Activated CD4-positive, alpha-beta T cell treated with anti-CD3 and anti-CD28 coated beads for 36 hours (primary cell): ENCODE results near the gene SDK1. TPM values are rescaled to one million over a fixed set of nuclear protein-coding genes. Genes with fewer than 3 reads are reported as not detected.
"Not testable (repeated sequence)": the region's sequence is repeated elsewhere in the genome, so short reads cannot be mapped to it uniquely, and the experiment has no call there.

Experiments
- ATAC-seq: fragments of 200-7000 bp; cut with Tn5 transposase; one replicate; pipeline ENCODE4 v1.10.0; 2021; ENCODE audit warnings: mild to moderate bottlenecking, moderate library complexity
- CTCF ChIA-PET: fragments of 350-600 bp; sonication (Branson Sonifier 250); formaldehyde crosslinking; loops from one replicate; lab custom pipeline; 2021; ENCODE audit warnings: antibody characterized with exemption; lab: Charles Lee
- POLR2A ChIA-PET: fragments of 350-600 bp; sonication (Branson Sonifier 250); formaldehyde crosslinking; loops from one replicate; lab custom pipeline; 2021; ENCODE audit warnings: antibody characterized with exemption, inconsistent platforms; lab: Charles Lee
- DNase-seq: peaks from one replicate; pipeline ENCODE4 v3.0.0-alpha.2; 2020
- H3K27ac Mint-ChIP-seq: one replicate; pipeline ENCODE4 v1.8.0; 2021; ENCODE audit warnings: mixed read lengths
- H3K27me3 Mint-ChIP-seq: one replicate; pipeline ENCODE4 v1.8.0; 2021; ENCODE audit warnings: mixed read lengths
- H3K36me3 Mint-ChIP-seq: one replicate; pipeline ENCODE4 v1.8.0; 2021; ENCODE audit warnings: low read depth, mixed read lengths
- H3K4me1 Mint-ChIP-seq: one replicate; pipeline ENCODE4 v1.8.0; 2021; ENCODE audit warnings: mixed read lengths
- H3K4me3 Mint-ChIP-seq: one replicate; pipeline ENCODE4 v1.8.0; 2021; ENCODE audit warnings: mild to moderate bottlenecking, moderate library complexity, mixed read lengths
- H3K9me3 Mint-ChIP-seq: one replicate; pipeline ENCODE4 v1.8.0; 2021; ENCODE audit warnings: low read depth, mixed read lengths
- intact Hi-C, 2 experiments: fragments of 100-400 bp; cut with DNase I in 1 of 2; cut with micrococcal nuclease in 1 of 2; formaldehyde crosslinking; loops; one replicate each; pipeline versions ENCODE4 v1.14.2 to v1.15.1; 2022 to 2024; cut with DNase I, micrococcal nuclease
- total RNA-seq, 2 experiments: library from RNA; stranded (reverse); gene quantifications; one replicate each; pipeline ENCODE4 v1.2.3, GENCODE V29; 2021

The SDK1 gene
- total RNA-seq, 2 experiments from 2014 or later = 1.1 to 1.9 TPM

DNA sequence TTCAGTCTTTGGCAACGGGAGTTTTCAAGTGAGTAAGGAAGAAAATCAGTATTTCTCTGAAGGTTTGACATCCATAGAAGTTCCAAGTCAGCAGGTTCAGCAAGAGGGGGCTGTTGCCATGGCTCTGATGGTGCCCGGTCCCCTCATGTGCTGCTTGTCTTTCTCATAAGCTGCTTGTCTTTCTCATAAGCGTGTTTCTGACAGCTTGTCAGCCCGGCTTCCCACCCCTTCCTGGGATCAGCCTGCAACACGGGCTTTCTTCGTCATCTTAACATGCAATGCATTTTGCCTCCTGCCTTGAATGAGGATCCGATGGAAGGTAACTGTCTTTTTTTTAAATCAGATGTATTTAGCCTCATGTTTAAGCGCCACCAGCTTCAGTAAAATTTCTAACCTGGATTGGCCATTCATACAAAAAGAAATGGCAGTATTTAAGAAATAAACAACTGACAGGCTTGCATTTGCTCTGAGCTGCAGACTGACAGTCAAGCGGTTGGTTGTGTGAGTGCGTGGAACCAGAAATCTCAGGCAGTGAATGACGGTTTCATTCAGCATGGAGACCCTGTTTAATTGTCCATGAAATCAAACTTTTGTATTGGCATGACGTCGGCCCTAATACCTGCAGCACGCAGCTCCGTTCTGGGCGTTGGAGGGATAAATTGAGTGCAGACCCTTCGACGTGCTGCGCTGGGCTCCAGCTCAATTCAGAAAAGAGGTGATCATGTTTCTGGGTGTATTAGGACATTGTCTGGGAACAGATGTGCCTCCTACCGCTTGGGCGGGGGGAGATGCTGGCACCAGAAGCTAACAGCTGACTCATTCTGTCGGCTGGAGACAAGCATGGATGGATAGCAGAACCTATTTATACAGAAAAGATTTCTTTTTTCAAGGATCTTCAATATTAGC lies 926.3 kb downstream of the SDK1 start:
- DNase-seq (no peak), ATAC-seq (no peak)
- no peak overlapping the region for H3K4me3 Mint-ChIP-seq
- intact Hi-C loops = no loop called here
- no peaks in the 10 kb centered on the region for H3K9me3 Mint-ChIP-seq
- H3K4me1 Mint-ChIP-seq = no peaks in the 10 kb centered on the region
- no peaks in the 10 kb centered on the region for H3K27me3 Mint-ChIP-seq
- ChIA-PET POLR2A (no interaction called here), CTCF (no interaction called here)
- no peak overlapping the region for H3K27ac Mint-ChIP-seq
- no peaks in the 10 kb centered on the region for H3K36me3 Mint-ChIP-seq

DNA sequence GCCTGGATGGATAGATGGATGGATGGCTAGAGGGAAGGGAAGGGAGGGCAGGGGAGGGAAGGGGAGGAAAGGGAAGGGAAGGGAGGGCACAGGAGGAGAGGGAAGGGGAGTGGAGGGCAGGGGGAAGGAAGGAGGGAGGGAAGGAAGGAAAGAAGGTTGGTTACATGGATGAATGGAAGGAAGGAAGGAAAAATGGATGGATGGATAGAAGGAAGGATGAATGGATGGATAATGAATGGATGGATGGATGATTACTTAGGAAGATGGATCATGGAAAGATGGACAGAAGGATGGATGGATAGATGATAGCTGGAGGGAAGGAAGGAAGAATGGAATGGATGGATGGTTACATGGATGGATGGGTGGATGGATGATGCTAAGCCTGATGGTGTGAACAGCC lies 929.3 kb downstream of the SDK1 start:
- Mint-ChIP-seq H3K36me3 (no peaks in the 10 kb centered on the region), H3K4me1 (no peaks in the 10 kb centered on the region), H3K27ac (no peak overlapping the region), H3K4me3 (no peak overlapping the region), H3K27me3 (no peaks in the 10 kb centered on the region), H3K9me3 (no peaks in the 10 kb centered on the region)
- no peak for DNase-seq
- intact Hi-C loops = no loop called here
- ChIA-PET POLR2A (no interaction called here), CTCF (no interaction called here)
- ATAC-seq = no peak

DNA sequence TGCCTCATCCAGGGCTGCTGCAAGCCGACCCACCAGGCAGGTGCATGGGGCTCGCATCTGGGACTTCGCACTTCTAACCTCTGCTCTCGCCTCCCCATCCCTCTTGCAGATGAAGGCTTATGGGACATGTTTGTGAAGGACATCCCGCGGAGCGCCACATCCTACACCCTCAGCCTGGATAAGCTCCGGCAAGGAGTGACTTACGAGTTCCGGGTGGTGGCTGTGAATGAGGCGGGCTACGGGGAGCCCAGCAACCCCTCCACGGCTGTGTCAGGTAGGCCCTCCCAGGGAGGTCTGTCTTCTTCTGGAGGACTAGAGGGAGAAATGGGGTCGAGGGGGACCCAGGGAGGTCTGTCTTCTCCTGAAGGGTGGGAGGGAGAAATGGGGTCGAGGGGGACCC lies 932.1 kb downstream of the SDK1 start:
- CTCF ChIA-PET = interaction anchor here (0.6 kb wide), 1 partner anchor 1871 kb away, joined by 3 read pairs; no protein-coding TSS in a partner anchor
- intact Hi-C loops = no loop called here
- no peak overlapping the region for H3K27ac Mint-ChIP-seq

DNA sequence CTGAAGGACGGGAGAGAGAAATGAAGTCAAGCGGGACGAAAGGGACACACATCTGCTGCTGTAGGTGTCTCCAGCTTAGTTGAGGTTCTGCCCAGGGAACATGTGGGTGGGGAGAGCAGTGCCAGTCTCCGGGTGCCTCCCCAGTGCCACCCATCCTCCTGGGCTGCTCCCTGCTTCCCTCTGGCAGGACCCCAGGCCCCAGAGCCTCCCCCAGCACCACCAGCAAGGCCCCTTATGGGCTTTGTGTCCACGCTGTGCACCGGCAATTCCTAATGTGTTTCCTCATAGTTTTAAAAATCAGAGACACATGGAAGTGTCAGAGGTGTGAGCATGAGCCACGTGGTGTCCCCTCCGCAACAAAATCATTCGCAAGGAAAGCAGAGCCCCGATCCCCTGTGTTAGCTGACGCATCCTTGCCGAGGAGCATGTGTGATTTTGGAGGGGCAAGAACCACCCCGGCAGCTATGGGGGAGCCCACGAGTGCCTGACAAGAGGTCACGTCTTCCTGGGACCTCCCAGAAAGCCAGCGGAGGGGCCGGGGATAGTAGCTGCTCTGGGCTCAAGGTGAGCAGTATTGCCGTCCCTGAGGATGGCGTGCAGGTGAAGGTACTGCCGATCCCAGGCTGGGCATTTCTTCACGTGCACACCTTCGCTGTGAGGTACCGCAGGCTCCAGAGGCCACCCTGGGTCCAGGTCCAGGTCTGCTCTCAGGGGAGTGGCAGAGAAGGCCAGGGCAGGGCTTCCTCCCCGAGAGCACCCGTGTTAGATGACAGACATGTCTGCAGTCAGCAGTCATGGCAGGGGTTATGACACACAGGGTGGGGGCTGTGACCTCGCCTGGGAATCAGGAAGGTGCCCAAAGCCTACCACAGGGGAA lies 932.8 kb downstream of the SDK1 start:
- ChIA-PET CTCF (interaction anchor here (0.6 kb wide), 1 partner anchor 1872 kb away, joined by 3 read pairs; no protein-coding TSS in a partner anchor), POLR2A (no interaction called here)
- H3K9me3 Mint-ChIP-seq = no peaks in the 10 kb centered on the region
- DNase-seq (no peak), ATAC-seq (no peak)
- no peaks in the 10 kb centered on the region for H3K4me1 Mint-ChIP-seq
- no peaks in the 10 kb centered on the region for H3K36me3 Mint-ChIP-seq
- H3K27ac Mint-ChIP-seq = no peak overlapping the region
- no peak overlapping the region for H3K4me3 Mint-ChIP-seq
- H3K27me3 Mint-ChIP-seq = no peaks in the 10 kb centered on the region
- intact Hi-C loops = no loop called here

More for the DNA sequence above, 932.1 kb downstream of the SDK1 start:
- Mint-ChIP-seq H3K27me3 (no peaks in the 10 kb centered on the region), H3K36me3 (no peaks in the 10 kb centered on the region), H3K4me1 (no peaks in the 10 kb centered on the region), H3K4me3 (no peak overlapping the region), H3K9me3 (no peaks in the 10 kb centered on the region)
- DNase-seq (no peak), ATAC-seq (no peak)
- POLR2A ChIA-PET = no interaction called here

GRCh38 chr7:4234498-4234855 lies 933.4 kb downstream of the SDK1 start:
- POLR2A ChIA-PET = no interaction called here
- CTCF ChIA-PET = no interaction called here
- no peak overlapping the region for H3K4me3 Mint-ChIP-seq
- H3K27me3 Mint-ChIP-seq = no peaks in the 10 kb centered on the region
- DNase-seq = no peak
- intact Hi-C loops = no loop called here
- H3K36me3 Mint-ChIP-seq = no peaks in the 10 kb centered on the region
- no peaks in the 10 kb centered on the region for H3K9me3 Mint-ChIP-seq
- no peak overlapping the region for H3K27ac Mint-ChIP-seq
- no peak for ATAC-seq
- no peaks in the 10 kb centered on the region for H3K4me1 Mint-ChIP-seq

DNA sequence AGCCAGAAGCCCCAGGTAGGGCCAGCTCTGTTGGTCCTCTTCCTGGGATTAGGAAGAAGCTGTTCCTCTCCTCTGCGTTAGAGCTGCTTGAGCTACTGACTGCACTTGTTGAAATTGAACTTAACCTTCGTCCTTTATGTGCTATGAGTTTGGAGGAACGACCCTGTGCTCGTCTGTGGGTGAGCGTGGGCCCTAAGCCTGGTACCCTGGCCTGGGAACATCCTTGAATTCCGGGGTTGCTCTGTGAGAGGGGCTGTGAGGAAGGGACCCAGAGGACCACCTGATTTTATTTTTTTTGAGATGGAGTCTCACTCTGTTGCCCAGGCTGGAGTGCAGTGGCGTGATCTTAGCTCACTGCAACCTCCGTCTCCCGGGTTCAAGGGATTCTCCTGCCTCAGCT lies 933.8 kb downstream of the SDK1 start:
- Mint-ChIP-seq H3K27me3 (no peaks in the 10 kb centered on the region), H3K9me3 (no peaks in the 10 kb centered on the region), H3K27ac (no peak overlapping the region), H3K36me3 (no peaks in the 10 kb centered on the region), H3K4me3 (no peak overlapping the region), H3K4me1 (no peaks in the 10 kb centered on the region)
- intact Hi-C loops = no loop called here
- ATAC-seq = no peak
- DNase-seq = no peak
- ChIA-PET POLR2A (no interaction called here), CTCF (no interaction called here)

DNA sequence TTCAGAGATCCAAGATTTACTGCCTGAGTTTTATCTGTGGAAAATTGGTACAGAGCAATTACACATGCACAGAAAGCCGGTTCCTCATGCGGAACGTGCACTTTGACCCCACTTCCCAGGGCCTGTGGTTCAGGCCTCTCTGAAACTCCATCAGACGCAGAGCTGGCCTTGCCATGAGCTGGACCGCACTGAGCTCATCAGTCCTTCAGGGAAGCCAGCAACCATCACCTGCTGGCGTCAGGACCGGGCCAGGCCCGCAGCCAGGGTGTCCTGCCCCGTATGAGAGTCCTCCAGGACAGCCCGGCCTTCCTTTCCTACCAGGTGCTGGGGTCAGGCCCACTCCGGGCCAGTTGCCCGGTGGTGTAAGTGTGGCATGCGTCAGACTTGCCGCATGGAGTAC lies 934.5 kb downstream of the SDK1 start:
- intact Hi-C loops = no loop called here

DNA sequence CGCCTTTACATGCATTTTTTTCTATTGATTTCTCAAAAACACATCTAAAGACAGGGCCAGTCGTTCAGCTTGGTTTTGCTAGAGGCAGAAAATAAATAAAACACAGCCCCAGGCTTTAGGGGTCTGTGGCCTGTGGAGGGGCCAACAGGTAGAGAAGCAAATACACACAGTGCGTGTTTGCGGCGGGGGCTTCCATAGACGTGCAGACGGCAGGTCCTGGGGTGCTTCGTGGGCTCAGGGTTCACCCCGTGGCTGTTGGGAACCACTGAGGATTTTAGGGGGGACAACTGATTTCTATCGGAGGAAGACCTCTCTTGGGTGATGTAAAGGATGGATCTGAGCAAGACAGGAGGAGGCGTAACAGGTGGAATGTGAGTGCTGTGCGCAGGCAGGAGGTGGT lies 935.3 kb downstream of the SDK1 start:
- Mint-ChIP-seq H3K4me1 (peaks cover 10% of the 10 kb centered on the region), H3K27ac (no peak overlapping the region)
- CTCF ChIA-PET = interaction anchor here (0.7 kb wide), 1 partner anchor 42 kb away, joined by 3 read pairs; no protein-coding TSS in a partner anchor

More for the DNA sequence above, 934.5 kb downstream of the SDK1 start:
- ATAC-seq (no peak), DNase-seq (no peak)
- Mint-ChIP-seq H3K36me3 (no peaks in the 10 kb centered on the region), H3K4me1 (peaks cover 3% of the 10 kb centered on the region), H3K27me3 (no peaks in the 10 kb centered on the region), H3K9me3 (no peaks in the 10 kb centered on the region), H3K4me3 (no peak overlapping the region), H3K27ac (no peak overlapping the region)
- ChIA-PET POLR2A (no interaction called here), CTCF (interaction anchor here (0.7 kb wide), 1 partner anchor 41 kb away, joined by 3 read pairs; no protein-coding TSS in a partner anchor)

GRCh38 chr7:4236873-4237272 lies 935.8 kb downstream of the SDK1 start:
- H3K36me3 Mint-ChIP-seq, intact Hi-C loops, H3K27me3 Mint-ChIP-seq, H3K4me3 Mint-ChIP-seq, POLR2A ChIA-PET, H3K4me1 Mint-ChIP-seq, H3K27ac Mint-ChIP-seq, DNase-seq, H3K9me3 Mint-ChIP-seq, ATAC-seq, CTCF ChIA-PET: not testable (repeated sequence)

More for the DNA sequence above, 935.3 kb downstream of the SDK1 start:
- DNase-seq (no peak), ATAC-seq (no peak)
- Mint-ChIP-seq H3K27me3 (no peaks in the 10 kb centered on the region), H3K4me3 (no peak overlapping the region), H3K36me3 (no peaks in the 10 kb centered on the region), H3K9me3 (no peaks in the 10 kb centered on the region)
- intact Hi-C loops = no loop called here
- POLR2A ChIA-PET = no interaction called here

- intact Hi-C loops = no loop called here
- H3K9me3 Mint-ChIP-seq = no peaks in the 10 kb centered on the region
- H3K27ac Mint-ChIP-seq = no peak overlapping the region
- no peak for ATAC-seq
- H3K4me1 Mint-ChIP-seq = peaks cover 10% of the 10 kb centered on the region
- DNase-seq = no peak
- ChIA-PET POLR2A (no interaction called here), CTCF (no interaction called here)
- H3K27me3 Mint-ChIP-seq = no peaks in the 10 kb centered on the region
- H3K4me3 Mint-ChIP-seq = no peak overlapping the region
- H3K36me3 Mint-ChIP-seq = no peaks in the 10 kb centered on the region
Measured at GRCh38 chr7:4237296-4238235, 936.5 kb downstream of the SDK1 start.

GRCh38 chr7:4238861-4239260 lies 937.8 kb downstream of the SDK1 start:
- Mint-ChIP-seq H3K4me3 (no peak overlapping the region), H3K27ac (no peak overlapping the region), H3K9me3 (no peaks in the 10 kb centered on the region), H3K36me3 (no peaks in the 10 kb centered on the region), H3K27me3 (no peaks in the 10 kb centered on the region), H3K4me1 (peaks cover 10% of the 10 kb centered on the region)
- DNase-seq (no peak), ATAC-seq (no peak)
- POLR2A ChIA-PET = no interaction called here
- CTCF ChIA-PET = no interaction called here
- intact Hi-C loops = no loop called here
